ENCODE data around the gene GHRHR.

GRCh38 chr7:31003721-31004120 lies 40.0 kb downstream of the GHRHR start:
- TF ChIP-seq, protein P1, sequence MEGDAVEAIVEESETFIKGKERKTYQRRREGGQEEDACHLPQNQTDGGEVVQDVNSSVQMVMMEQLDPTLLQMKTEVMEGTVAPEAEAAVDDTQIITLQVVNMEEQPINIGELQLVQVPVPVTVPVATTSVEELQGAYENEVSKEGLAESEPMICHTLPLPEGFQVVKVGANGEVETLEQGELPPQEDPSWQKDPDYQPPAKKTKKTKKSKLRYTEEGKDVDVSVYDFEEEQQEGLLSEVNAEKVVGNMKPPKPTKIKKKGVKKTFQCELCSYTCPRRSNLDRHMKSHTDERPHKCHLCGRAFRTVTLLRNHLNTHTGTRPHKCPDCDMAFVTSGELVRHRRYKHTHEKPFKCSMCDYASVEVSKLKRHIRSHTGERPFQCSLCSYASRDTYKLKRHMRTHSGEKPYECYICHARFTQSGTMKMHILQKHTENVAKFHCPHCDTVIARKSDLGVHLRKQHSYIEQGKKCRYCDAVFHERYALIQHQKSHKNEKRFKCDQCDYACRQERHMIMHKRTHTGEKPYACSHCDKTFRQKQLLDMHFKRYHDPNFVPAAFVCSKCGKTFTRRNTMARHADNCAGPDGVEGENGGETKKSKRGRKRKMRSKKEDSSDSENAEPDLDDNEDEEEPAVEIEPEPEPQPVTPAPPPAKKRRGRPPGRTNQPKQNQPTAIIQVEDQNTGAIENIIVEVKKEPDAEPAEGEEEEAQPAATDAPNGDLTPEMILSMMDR (IDR thresholded peaks at IDR 0.05; ENCODE audit: low read length): no peak
- TF ChIP-seq EZH2 (optimal IDR thresholded peaks at IDR 0.05; ENCODE audit: low read depth, low read length) (no peak), EZH2phosphoT487 (IDR thresholded peaks at IDR 0.05; ENCODE audit: low read length) (no peak)
